H9 (cell line): Measurements from ENCODE around the gene FRAT1. TPM values are rescaled to one million over a fixed set of nuclear protein-coding genes. Genes with fewer than 3 reads are reported as not detected.

Experiments used
- DNase-seq: peaks from one replicate; pipeline ENCODE4 v3.0.0-alpha.2; 2017
- H2AFZ ChIP-seq: one replicate; pipeline ENCODE4 v1.6.1; 2013; ENCODE audit warnings: mild to moderate bottlenecking, low read length, control low read depth, moderate library complexity
- H2AK5ac ChIP-seq: 2 replicates; pipeline ENCODE4 v1.6.1; 2013; ENCODE audit warnings: low read length, control low read depth, mixed read lengths; ENCODE audit not compliant: insufficient read length
- H2BK120ac ChIP-seq: one replicate; pipeline ENCODE4 v1.6.1; 2013; ENCODE audit warnings: low read depth, mild to moderate bottlenecking, low read length, control low read depth, inconsistent platforms; ENCODE audit not compliant: poor library complexity, severe bottlenecking
- H2BK12ac ChIP-seq: 2 replicates; pipeline ENCODE4 v1.6.1; 2013; ENCODE audit warnings: low read length, control low read depth, mixed read lengths, low read depth; ENCODE audit not compliant: insufficient read length
- H2BK15ac ChIP-seq: 2 replicates; pipeline ENCODE4 v1.6.1; 2013; ENCODE audit warnings: low read depth, low read length, control low read depth
- H2BK20ac ChIP-seq: one replicate; pipeline ENCODE4 v1.6.1; 2013; ENCODE audit warnings: low read depth, mild to moderate bottlenecking, low read length, control low read depth, inconsistent platforms; ENCODE audit not compliant: poor library complexity, severe bottlenecking
- H2BK5ac ChIP-seq: 2 replicates; pipeline ENCODE4 v1.6.1; 2013; ENCODE audit warnings: low read length, control low read depth, mixed read lengths; ENCODE audit not compliant: insufficient read length
- H3K14ac ChIP-seq: 2 replicates; pipeline ENCODE4 v1.6.1; 2013; ENCODE audit warnings: low read length, control low read depth; ENCODE audit not compliant: insufficient read depth
- H3K18ac ChIP-seq: 2 replicates; pipeline ENCODE4 v1.6.1; 2013; ENCODE audit warnings: low read depth, mild to moderate bottlenecking, mixed read lengths, low read length, control low read depth; ENCODE audit not compliant: insufficient read length
- H3K23ac ChIP-seq: 2 replicates; pipeline ENCODE4 v1.6.1; 2013; ENCODE audit warnings: low read length, control low read depth, mixed read lengths, low read depth; ENCODE audit not compliant: insufficient read length
- H3K23me2 ChIP-seq: 2 replicates; pipeline ENCODE4 v1.6.1; 2013; ENCODE audit warnings: low read depth, mild to moderate bottlenecking, mixed read lengths, low read length, control low read depth; ENCODE audit not compliant: insufficient read length, poor library complexity, severe bottlenecking
- H3K27ac ChIP-seq: 2 replicates; pipeline ENCODE4 v1.5.1; 2013; ENCODE audit warnings: low read length, control low read depth, mixed read lengths, low read depth; ENCODE audit not compliant: insufficient read length
- H3K27me3 ChIP-seq: 2 replicates; pipeline ENCODE4 v1.6.1; 2013; ENCODE audit warnings: low read length, control low read depth, inconsistent platforms; ENCODE audit not compliant: insufficient read depth
- H3K4ac ChIP-seq: 2 replicates; pipeline ENCODE4 v1.6.1; 2013; ENCODE audit warnings: low read depth, mild to moderate bottlenecking, control low read depth, inconsistent platforms, low read length, moderate library complexity
- H3K4me1 ChIP-seq: 2 replicates; pipeline ENCODE4 v1.6.1; 2013; ENCODE audit warnings: low read length, control low read depth, inconsistent platforms; ENCODE audit not compliant: insufficient read depth
- H3K4me2 ChIP-seq: 2 replicates; pipeline ENCODE4 v1.6.1; 2013; ENCODE audit warnings: low read length, control low read depth, mixed read lengths; ENCODE audit not compliant: insufficient read length, insufficient read depth
- H3K56ac ChIP-seq: 2 replicates; pipeline ENCODE4 v1.6.1; 2013; ENCODE audit warnings: low read depth, mild to moderate bottlenecking, mixed read lengths, low read length, control low read depth; ENCODE audit not compliant: insufficient read length
- H3K79me1 ChIP-seq: 2 replicates; pipeline ENCODE4 v1.6.1; 2013; ENCODE audit warnings: low read depth, mild to moderate bottlenecking, moderate library complexity, low read length, control low read depth, inconsistent platforms; ENCODE audit not compliant: insufficient read depth, poor library complexity, severe bottlenecking
- H3K79me2 ChIP-seq: 2 replicates; pipeline ENCODE4 v1.6.1; 2013; ENCODE audit warnings: low read length, control low read depth, inconsistent platforms; ENCODE audit not compliant: insufficient read depth
- H3K9ac ChIP-seq: 2 replicates; pipeline ENCODE4 v1.6.1; 2013; ENCODE audit warnings: low read length, control low read depth, mixed read lengths; ENCODE audit not compliant: insufficient read length; ENCODE audit errors: extremely low read depth
- H3K9me3 ChIP-seq: one replicate; pipeline ENCODE4 v1.6.1; 2013; ENCODE audit warnings: low read depth, low read length, inconsistent platforms; ENCODE audit not compliant: control insufficient read depth
- H3T11ph ChIP-seq: one replicate; pipeline ENCODE4 v1.6.1; 2013; ENCODE audit warnings: mild to moderate bottlenecking, low read length, control low read depth, inconsistent platforms
- H4K20me1 ChIP-seq: one replicate; pipeline ENCODE4 v1.6.1; 2013; ENCODE audit not compliant: control insufficient read depth, insufficient read length, insufficient read depth
- H4K5ac ChIP-seq: 2 replicates; pipeline ENCODE4 v1.6.1; 2013; ENCODE audit warnings: low read depth, mild to moderate bottlenecking, mixed read lengths, low read length, control low read depth; ENCODE audit not compliant: insufficient read length
- H4K8ac ChIP-seq: replicated peaks from 2 replicates; pipeline ENCODE4 v1.6.1; 2013; ENCODE audit warnings: low read length, control low read depth, mixed read lengths, low read depth; ENCODE audit not compliant: insufficient read length
- H4K91ac ChIP-seq: 2 replicates; pipeline ENCODE4 v1.6.1; 2013; ENCODE audit warnings: low read depth, mild to moderate bottlenecking, moderate library complexity, mixed read lengths, low read length, control low read depth; ENCODE audit not compliant: insufficient read length
- H3K27ac Mint-ChIP-seq, 3 experiments: 2 replicates in 2 of 3; 3 replicates in 1 of 3; pipeline ENCODE4 v1.8.0; 2020 to 2021; ENCODE audit warnings: mixed read lengths in 3 of 3, mild to moderate bottlenecking in 1 of 3, moderate library complexity in 1 of 3
- H3K27me3 Mint-ChIP-seq: 2 replicates; pipeline ENCODE4 v1.8.0; 2021; ENCODE audit warnings: low read depth, mild to moderate bottlenecking, moderate library complexity, mixed read lengths
- H3K36me3 Mint-ChIP-seq, 3 experiments: 2 replicates in 2 of 3; 3 replicates in 1 of 3; pipeline ENCODE4 v1.8.0; 2020 to 2021; ENCODE audit warnings: low read depth in 3 of 3, mixed read lengths in 3 of 3; ENCODE audit not compliant: insufficient read depth in 1 of 3
- H3K4me1 Mint-ChIP-seq, 2 experiments: 2 replicates each; pipeline ENCODE4 v1.8.0; 2020; ENCODE audit warnings: mixed read lengths in 2 of 2
- H3K4me3 Mint-ChIP-seq, 2 experiments: 2 replicates in 1 of 2; 3 replicates in 1 of 2; pipeline ENCODE4 v1.8.0; 2020 to 2021; ENCODE audit warnings: mild to moderate bottlenecking in 2 of 2, mixed read lengths in 2 of 2, moderate library complexity in 1 of 2
- H3K9me3 Mint-ChIP-seq, 2 experiments: 2 replicates in 1 of 2; 3 replicates in 1 of 2; pipeline ENCODE4 v1.8.0; 2020; ENCODE audit warnings: mild to moderate bottlenecking in 2 of 2, mixed read lengths in 2 of 2, moderate library complexity in 1 of 2
- WGBS: extraction: QIAGEN DNeasy Blood & Tissue Kit; methylation state at CpG from one replicate; pipeline ENCODE4 v1.1.7; 2013; ENCODE audit warnings: missing lambda C conversion rate, low lambda C conversion rate, mixed read lengths; ENCODE audit not compliant: insufficient read length; ENCODE audit errors: extremely low coverage; 5-methylcytosine and 5-hydroxymethylcytosine counted together
- total RNA-seq: library from RNA; stranded (reverse); gene quantifications from 2 replicates; pipeline ENCODE4 v1.2.1, GENCODE V29; 2021
- TF ChIP-seq, protein P1 (sequence below): fragments of 200-600 bp; sonication (generic); conservative IDR thresholded peaks from 3 replicates; pipeline ENCODE4 v1.8.0; 2021; ENCODE audit warnings: antibody characterized with exemption, mild to moderate bottlenecking

FRAT1 gene
- total RNA-seq, 1 experiment from 2014 or later: 7.3 TPM

DNA sequence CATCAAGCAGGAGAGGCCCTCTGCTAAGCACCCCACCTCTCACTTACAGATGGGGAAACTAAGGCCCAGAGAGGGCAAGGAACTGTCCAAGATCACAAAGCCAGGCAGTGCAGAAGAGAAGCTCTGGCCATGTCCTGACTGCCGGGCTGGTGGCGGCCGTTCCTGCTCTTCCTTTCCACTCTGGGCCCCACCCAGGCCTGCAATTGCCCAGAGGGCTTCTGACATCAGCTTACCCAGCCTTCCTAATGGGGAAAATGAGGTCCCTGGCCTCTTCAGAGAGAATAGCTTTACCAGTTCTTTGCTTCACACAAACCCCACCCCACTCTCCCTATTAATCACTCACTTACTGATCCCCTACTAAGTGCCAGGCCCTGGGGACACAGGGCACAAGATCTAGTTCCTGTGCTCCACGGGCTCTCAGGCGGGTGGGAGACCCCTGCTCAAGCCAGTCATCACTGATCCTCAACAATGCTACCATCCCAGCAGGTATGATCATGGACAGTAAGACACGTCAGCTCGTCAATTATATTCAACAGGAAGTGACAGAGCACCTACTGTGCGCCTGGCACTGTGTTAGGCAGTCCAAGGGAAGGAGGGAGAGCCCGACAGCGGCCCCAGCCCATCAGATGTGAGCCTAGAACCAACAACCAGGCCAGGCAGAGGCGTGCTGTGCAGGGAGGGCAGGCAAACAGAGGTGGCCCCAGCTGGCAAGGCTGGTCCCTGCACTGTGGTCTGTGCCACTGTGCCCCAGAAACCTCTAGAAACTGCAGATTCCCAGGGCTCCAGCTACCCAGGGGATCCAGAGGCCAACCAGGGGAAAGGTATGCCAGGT lies 41.9 kb downstream of the FRAT1 start:
- Histone ChIP-seq H2AK5ac (no peak overlapping the region), H3T11ph (no peak overlapping the region), H3K14ac (no peak overlapping the region), H2AFZ (no peak overlapping the region), H4K5ac (no peak overlapping the region), H3K9ac (no peak overlapping the region), H3K4me2 (no peak overlapping the region), H3K18ac (no peak overlapping the region), H2BK120ac (no peak overlapping the region), H2BK12ac (no peak overlapping the region), H4K91ac (no peak overlapping the region), H2BK15ac (no peak overlapping the region), H3K23me2 (no peaks in the 10 kb centered on the region), H3K56ac (no peak overlapping the region), H3K23ac (no peak overlapping the region), H4K20me1 (no peaks in the 10 kb centered on the region), H3K27me3 (no peaks in the 10 kb centered on the region), H3K4me1 (no peaks in the 10 kb centered on the region), H3K9me3 (no peaks in the 10 kb centered on the region), H2BK20ac (no peak overlapping the region), H3K4ac (no peak overlapping the region), H2BK5ac (no peak overlapping the region), H3K27ac (no peak overlapping the region), H3K79me1 (no peaks in the 10 kb centered on the region), H4K8ac (no peak overlapping the region), H3K79me2 (no peaks in the 10 kb centered on the region)
- WGBS: no CpG with 5 or more reads among the region's 11 CpGs
- H3K4me3 Mint-ChIP-seq: no peak overlapping the region
- DNase-seq: no peak
- H3K9me3 Mint-ChIP-seq: no peaks in the 10 kb centered on the region
- H3K27ac Mint-ChIP-seq: peak overlapping the region in 2 of 3 experiments; percentile 50 to 52; a peak in 2 of 7 replicates
- TF ChIP-seq, protein P1, sequence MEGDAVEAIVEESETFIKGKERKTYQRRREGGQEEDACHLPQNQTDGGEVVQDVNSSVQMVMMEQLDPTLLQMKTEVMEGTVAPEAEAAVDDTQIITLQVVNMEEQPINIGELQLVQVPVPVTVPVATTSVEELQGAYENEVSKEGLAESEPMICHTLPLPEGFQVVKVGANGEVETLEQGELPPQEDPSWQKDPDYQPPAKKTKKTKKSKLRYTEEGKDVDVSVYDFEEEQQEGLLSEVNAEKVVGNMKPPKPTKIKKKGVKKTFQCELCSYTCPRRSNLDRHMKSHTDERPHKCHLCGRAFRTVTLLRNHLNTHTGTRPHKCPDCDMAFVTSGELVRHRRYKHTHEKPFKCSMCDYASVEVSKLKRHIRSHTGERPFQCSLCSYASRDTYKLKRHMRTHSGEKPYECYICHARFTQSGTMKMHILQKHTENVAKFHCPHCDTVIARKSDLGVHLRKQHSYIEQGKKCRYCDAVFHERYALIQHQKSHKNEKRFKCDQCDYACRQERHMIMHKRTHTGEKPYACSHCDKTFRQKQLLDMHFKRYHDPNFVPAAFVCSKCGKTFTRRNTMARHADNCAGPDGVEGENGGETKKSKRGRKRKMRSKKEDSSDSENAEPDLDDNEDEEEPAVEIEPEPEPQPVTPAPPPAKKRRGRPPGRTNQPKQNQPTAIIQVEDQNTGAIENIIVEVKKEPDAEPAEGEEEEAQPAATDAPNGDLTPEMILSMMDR: no peak
- peaks cover 38 to 81% (median 55%) of the 10 kb centered on the region in 3 experiments; a peak in 6 of 7 replicates for H3K36me3 Mint-ChIP-seq
- no peaks in the 10 kb centered on the region; the same call in 1 of the 2 replicates for H3K27me3 Mint-ChIP-seq
- H3K4me1 Mint-ChIP-seq: peaks cover 2 to 8% of the 10 kb centered on the region in 2 experiments; a peak in 3 of 4 replicates
